Peyer's patch (tissue), 4 donors: Measurements from ENCODE around the gene RUBCNL.

Source experiments
- CTCF ChIP-seq, 6 experiments: fragments of 450-650 bp in 4 of 6; fragments of 200-600 bp in 2 of 6; sonication (generic) in 1 of 6; IDR thresholded peaks; one replicate each; pipeline ENCODE4 v1.5.1; 2017 to 2019; ENCODE audit warnings: antibody characterized with exemption in 6 of 6, mild to moderate bottlenecking in 3 of 6, moderate library complexity in 1 of 6
- POLR2A ChIP-seq, 2 donors: fragments of 450-650 bp; IDR thresholded peaks; one replicate each; pipeline ENCODE4 v1.5.1; 2017; ENCODE audit warnings: antibody characterized with exemption in 2 of 2, mild to moderate bottlenecking in 2 of 2, moderate library complexity in 2 of 2

GRCh38 chr13:46374710-46375109 is 12.3 kb downstream of the RUBCNL start:
- TF ChIP-seq POLR2A (IDR thresholded peaks at IDR 0.05) (peak in 1 of 2 donors; percentile 39), CTCF (IDR thresholded peaks at IDR 0.05) (no peak)
